Effector memory CD8-positive, alpha-beta T cell (primary cell): ENCODE results near the gene GNAL.

Experiments used
- ATAC-seq: fragments of 150-1000 bp; cut with Tn5 transposase; replicated peaks from 2 replicates; pipeline ENCODE4 v1.10.0; 2021; ENCODE audit warnings: mild to moderate bottlenecking, moderate library complexity
- DNase-seq, 3 experiments: peaks; one replicate each; pipeline ENCODE4 v3.0.0; 2021
- H3K27ac Mint-ChIP-seq, 2 donors: one replicate each; pipeline ENCODE4 v1.8.0; 2022; ENCODE audit warnings: mild to moderate bottlenecking in 2 of 2, mixed read lengths in 2 of 2, moderate library complexity in 2 of 2
- H3K27me3 Mint-ChIP-seq, 2 donors: one replicate each; pipeline ENCODE4 v1.8.0; 2022; ENCODE audit warnings: mixed read lengths in 2 of 2
- H3K36me3 Mint-ChIP-seq: one replicate; pipeline ENCODE4 v1.8.0; 2022; ENCODE audit warnings: mild to moderate bottlenecking, moderate library complexity, mixed read lengths; ENCODE audit not compliant: insufficient read depth
- H3K4me1 Mint-ChIP-seq, 2 donors: one replicate each; pipeline ENCODE4 v1.8.0; 2022; ENCODE audit warnings: low read depth in 2 of 2, mixed read lengths in 2 of 2
- H3K4me3 Mint-ChIP-seq, 2 donors: one replicate each; pipeline ENCODE4 v1.8.0; 2022; ENCODE audit warnings: mild to moderate bottlenecking in 2 of 2, mixed read lengths in 2 of 2, moderate library complexity in 2 of 2
- H3K9me3 Mint-ChIP-seq, 2 donors: one replicate each; pipeline ENCODE4 v1.8.0; 2022; ENCODE audit warnings: mixed read lengths in 2 of 2

GNAL gene

DNA sequence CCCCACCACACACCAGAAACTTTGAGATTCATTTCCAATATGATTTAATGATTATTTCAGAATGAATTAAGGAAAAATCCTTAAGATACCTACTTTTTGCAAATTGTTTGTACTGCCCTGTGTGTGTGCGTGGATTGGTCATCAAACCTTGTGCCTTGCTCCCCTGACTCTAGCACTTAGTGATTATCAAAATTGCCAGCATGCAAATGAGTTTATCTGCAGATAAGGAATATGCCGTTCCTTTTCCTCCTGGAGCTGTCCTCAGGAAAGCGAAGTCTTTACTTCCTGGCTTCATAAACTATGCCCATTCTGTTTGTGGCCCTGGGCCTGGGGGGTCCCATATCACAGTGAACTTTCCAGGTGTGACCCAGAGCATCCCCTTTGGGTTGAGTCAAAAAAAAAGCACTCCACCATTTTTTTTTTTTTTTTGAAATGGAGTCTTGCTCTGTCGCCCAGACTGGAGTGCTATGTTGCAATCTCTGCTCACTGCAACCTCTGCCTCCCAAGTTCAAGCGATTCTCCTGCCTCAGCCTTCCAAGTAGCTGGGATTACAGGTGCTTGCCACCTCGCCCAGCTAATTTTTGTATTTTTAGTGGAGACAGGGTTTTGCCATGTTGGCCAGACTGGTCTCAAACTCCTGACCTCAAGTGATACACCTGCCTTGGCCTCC lies 173.5 kb downstream of the GNAL start:
- H3K27me3 Mint-ChIP-seq, result peaks cover 30 to 31% of the 10 kb centered on the region in 2 donors
- H3K36me3 Mint-ChIP-seq, result no peaks in the 10 kb centered on the region
- H3K27ac Mint-ChIP-seq, result no peak overlapping the region
- no peak for DNase-seq
- no peaks in the 10 kb centered on the region for H3K9me3 Mint-ChIP-seq
- ATAC-seq, result no peak
- no peaks in the 10 kb centered on the region for H3K4me1 Mint-ChIP-seq
- no peak overlapping the region for H3K4me3 Mint-ChIP-seq

DNA sequence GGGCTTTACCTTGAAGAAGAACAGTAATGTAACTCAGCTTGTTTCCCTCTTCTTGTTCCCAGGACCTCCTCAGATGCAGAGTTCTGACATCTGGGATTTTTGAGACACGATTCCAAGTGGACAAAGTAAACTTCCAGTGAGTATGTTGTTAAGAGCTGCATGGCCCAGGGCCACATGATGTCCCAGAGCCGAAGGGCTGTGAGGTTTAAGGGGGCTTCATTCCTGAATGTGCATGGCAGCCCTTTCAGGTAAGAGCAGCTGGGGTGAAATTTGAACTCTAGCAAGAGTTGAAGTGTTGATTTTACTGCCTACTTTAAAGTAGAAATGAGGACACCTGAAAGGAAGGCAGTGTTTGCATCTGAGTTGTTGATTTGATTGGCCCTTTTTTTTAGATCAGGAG lies 175.4 kb downstream of the GNAL start:
- H3K27me3 Mint-ChIP-seq, result peaks cover 31 to 40% of the 10 kb centered on the region in 2 donors

DNA sequence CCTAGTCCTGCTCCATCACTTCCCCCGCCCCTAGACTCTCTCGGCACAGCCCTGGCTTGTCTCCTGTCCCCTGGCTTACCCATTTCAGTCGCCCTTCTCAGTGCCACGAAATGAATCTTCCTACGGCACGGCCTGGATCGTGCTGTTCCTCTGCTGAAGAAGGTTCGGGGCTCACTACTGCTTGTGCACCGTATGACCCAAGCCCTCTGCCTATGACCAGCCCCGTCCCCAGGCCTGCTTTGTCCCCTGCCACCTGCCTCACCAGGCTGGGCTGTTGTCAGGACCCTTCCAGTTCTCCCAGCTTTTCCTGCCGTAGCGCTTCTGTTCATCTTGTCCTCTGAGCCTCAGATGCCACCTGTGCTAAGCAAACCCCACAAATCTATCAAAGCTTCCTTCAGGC lies 176.0 kb downstream of the GNAL start:
- peaks cover 31 to 42% of the 10 kb centered on the region in 2 donors for H3K27me3 Mint-ChIP-seq
- no peak for ATAC-seq
- no peak overlapping the region for H3K4me3 Mint-ChIP-seq
- H3K36me3 Mint-ChIP-seq, result no peaks in the 10 kb centered on the region
- H3K4me1 Mint-ChIP-seq, result no peaks in the 10 kb centered on the region
- H3K27ac Mint-ChIP-seq, result no peak overlapping the region
- no peak for DNase-seq
- H3K9me3 Mint-ChIP-seq, result no peaks in the 10 kb centered on the region

More for the DNA sequence above, 175.4 kb downstream of the GNAL start:
- DNase-seq (no peak), ATAC-seq (no peak)
- Mint-ChIP-seq H3K36me3 (no peaks in the 10 kb centered on the region), H3K27ac (no peak overlapping the region), H3K4me3 (no peak overlapping the region), H3K4me1 (no peaks in the 10 kb centered on the region), H3K9me3 (no peaks in the 10 kb centered on the region)

- peaks cover 31 to 46% of the 10 kb centered on the region in 2 donors for H3K27me3 Mint-ChIP-seq
- no peak for DNase-seq
- no peak overlapping the region for H3K4me3 Mint-ChIP-seq
- peaks cover 2% of the 10 kb centered on the region in 2 donors for H3K4me1 Mint-ChIP-seq
- H3K36me3 Mint-ChIP-seq, result no peaks in the 10 kb centered on the region
- ATAC-seq, result no peak
- no peaks in the 10 kb centered on the region for H3K9me3 Mint-ChIP-seq
- H3K27ac Mint-ChIP-seq, result no peak overlapping the region
These were observed 177.3 kb downstream of the GNAL start for GRCh38 chr18:11866329-11866728.

DNA sequence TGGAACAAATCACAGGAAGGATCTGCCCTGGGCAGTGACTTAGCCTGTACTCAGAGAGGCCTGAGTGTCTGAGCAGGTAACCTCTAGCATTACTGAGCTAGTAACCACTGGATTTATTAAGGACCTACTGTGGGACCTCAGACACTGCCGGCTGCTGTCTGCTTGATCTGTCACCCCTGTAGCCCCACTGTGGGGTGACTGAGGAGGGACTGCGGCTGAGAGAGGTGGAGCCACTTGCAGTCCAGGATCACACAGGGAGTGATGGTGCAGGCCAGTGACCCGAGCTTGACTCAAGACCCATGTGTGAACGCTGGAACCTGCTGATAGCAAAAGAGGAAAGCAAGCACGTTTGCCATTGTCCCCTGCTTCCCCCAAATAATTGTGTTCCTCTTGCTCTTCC lies 177.7 kb downstream of the GNAL start:
- no peak for ATAC-seq
- H3K27ac Mint-ChIP-seq, result no peak overlapping the region
- H3K36me3 Mint-ChIP-seq, result no peaks in the 10 kb centered on the region
- H3K27me3 Mint-ChIP-seq, result peaks cover 28 to 51% of the 10 kb centered on the region in 2 donors
- no peak for DNase-seq
- peaks cover 4 to 5% of the 10 kb centered on the region in 2 donors for H3K4me1 Mint-ChIP-seq
- no peaks in the 10 kb centered on the region for H3K9me3 Mint-ChIP-seq
- H3K4me3 Mint-ChIP-seq, result no peak overlapping the region

- no peaks in the 10 kb centered on the region for H3K36me3 Mint-ChIP-seq
- H3K4me3 Mint-ChIP-seq, result no peak overlapping the region
- peaks cover 25 to 51% of the 10 kb centered on the region in 2 donors for H3K27me3 Mint-ChIP-seq
- no peaks in the 10 kb centered on the region for H3K9me3 Mint-ChIP-seq
- no peak for DNase-seq
- no peak for ATAC-seq
- no peak overlapping the region for H3K27ac Mint-ChIP-seq
- peaks cover 4 to 5% of the 10 kb centered on the region in 2 donors for H3K4me1 Mint-ChIP-seq
These were observed 179.2 kb downstream of the GNAL start for GRCh38 chr18:11868230-11868629.

- Mint-ChIP-seq H3K4me1 (peaks cover 4 to 5% of the 10 kb centered on the region in 2 donors), H3K27ac (no peak overlapping the region), H3K9me3 (no peaks in the 10 kb centered on the region), H3K4me3 (peak overlapping the region in 1 of 2 donors; percentile 22), H3K36me3 (no peaks in the 10 kb centered on the region), H3K27me3 (peaks cover 4 to 29% of the 10 kb centered on the region in 2 donors)
- DNase-seq, result no peak
- ATAC-seq, result peak; percentile 43
These were observed 182.4 kb downstream of the GNAL start for GRCh38 chr18:11871501-11871900.

DNA sequence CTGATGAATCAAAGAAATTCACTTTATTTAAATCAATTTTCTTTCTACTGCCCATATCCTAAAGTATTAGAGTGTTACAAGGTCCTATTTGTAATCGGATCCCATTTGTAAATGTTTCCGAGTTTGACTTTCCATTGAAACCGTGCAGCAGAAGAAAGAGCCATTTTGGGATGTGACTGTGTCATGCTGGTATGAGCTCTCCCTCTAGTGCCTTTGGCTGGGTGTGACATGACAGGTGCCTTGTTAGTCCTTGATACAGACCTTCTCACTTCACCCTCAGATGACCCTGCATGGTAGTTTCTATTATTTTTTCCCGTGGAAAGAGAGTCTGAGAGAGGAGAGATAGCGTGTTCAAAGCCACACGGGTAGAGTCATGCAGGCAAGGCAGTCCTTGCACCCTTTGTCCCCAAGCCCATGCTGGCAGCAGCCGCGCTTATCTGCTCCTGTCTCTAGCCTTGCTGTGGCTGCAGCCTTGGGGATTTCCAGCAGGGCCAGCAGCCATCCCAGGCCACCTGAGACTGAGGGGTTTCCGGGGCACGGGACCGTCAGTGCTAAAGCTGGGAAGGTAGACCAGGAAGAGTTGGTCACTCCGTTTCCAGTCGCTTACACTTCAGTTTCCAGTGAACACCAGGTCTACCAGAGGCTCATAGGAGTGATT lies 183.5 kb downstream of the GNAL start:
- ATAC-seq (peak; percentile 51), DNase-seq (peak in 1 of 3 experiments; percentile 3)
- Mint-ChIP-seq H3K36me3 (no peaks in the 10 kb centered on the region), H3K27me3 (peaks cover 0 to 22% of the 10 kb centered on the region in 2 donors), H3K27ac (no peak overlapping the region), H3K9me3 (no peaks in the 10 kb centered on the region), H3K4me1 (peaks cover 4 to 5% of the 10 kb centered on the region in 2 donors), H3K4me3 (no peak overlapping the region)

DNA sequence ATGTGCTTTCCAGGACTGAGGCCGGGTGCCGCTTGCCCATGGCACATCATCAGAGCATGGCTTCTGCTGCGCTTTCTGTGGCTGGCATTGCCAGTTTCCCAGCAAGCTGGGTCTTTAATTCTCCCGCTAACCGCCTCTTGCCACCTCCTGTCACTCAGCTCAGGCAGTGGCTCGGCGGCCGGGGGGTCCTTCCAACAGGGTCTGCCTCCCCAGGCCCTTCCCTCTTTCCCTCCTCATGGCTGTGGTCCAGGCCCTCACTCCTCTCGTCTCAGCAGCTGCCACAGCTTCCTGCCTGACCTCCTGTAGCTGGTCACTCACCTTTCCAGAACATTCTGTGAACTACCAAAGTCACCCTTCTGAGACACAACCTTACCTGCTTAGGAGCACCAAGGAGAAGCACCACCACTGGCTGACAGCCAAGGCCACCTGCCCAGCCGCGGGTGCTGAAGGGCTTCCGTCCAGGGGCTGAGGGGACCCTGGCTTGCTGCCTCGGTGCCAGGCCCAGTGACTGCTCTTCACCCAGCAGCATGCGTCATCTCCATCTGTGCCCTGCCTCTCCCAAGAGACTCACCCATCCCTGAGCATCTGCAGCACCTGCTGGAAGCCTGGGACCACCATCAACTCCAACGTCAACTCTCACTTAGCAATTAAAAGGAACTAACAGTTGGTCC lies 184.7 kb downstream of the GNAL start:
- Mint-ChIP-seq H3K4me1 (peaks cover 4 to 5% of the 10 kb centered on the region in 2 donors), H3K9me3 (no peaks in the 10 kb centered on the region), H3K36me3 (no peaks in the 10 kb centered on the region), H3K27me3 (peaks cover 0 to 17% of the 10 kb centered on the region in 2 donors), H3K4me3 (no peak overlapping the region), H3K27ac (no peak overlapping the region)
- ATAC-seq (no peak), DNase-seq (no peak)

DNA sequence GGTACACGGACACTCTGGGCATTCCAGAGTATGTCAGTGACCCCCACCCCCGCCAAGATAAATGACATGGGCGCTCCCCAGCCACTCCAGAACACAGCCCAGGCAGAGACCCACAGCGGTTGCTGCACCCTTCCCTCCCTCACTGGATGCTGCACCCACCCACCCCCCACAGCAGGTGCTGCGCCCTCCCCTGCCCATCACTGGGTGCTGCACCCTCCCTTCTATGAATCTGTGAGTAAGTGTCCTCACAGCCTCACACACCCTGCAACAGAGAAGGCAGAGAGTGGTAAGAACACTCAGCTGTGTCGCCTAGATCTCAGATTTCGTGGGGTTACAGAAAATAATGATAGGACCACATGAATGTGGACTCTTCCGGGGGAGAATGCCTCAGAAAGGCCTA lies 185.6 kb downstream of the GNAL start:
- no peaks in the 10 kb centered on the region for H3K9me3 Mint-ChIP-seq
- peaks cover 0 to 9% of the 10 kb centered on the region in 2 donors for H3K27me3 Mint-ChIP-seq
- ATAC-seq (no peak), DNase-seq (no peak)
- H3K36me3 Mint-ChIP-seq, result no peaks in the 10 kb centered on the region
- no peak overlapping the region for H3K4me3 Mint-ChIP-seq
- H3K4me1 Mint-ChIP-seq, result peaks cover 4 to 5% of the 10 kb centered on the region in 2 donors
- H3K27ac Mint-ChIP-seq, result no peak overlapping the region

GRCh38 chr18:11877497-11878135 lies 188.6 kb downstream of the GNAL start:
- no peak overlapping the region for H3K27ac Mint-ChIP-seq
- H3K36me3 Mint-ChIP-seq, result peaks cover 6% of the 10 kb centered on the region
- no peaks in the 10 kb centered on the region for H3K4me1 Mint-ChIP-seq
- H3K4me3 Mint-ChIP-seq, result no peak overlapping the region
- DNase-seq (no peak), ATAC-seq (no peak)
- no peaks in the 10 kb centered on the region for H3K27me3 Mint-ChIP-seq
- no peaks in the 10 kb centered on the region for H3K9me3 Mint-ChIP-seq

- Mint-ChIP-seq H3K4me3 (no peak overlapping the region), H3K36me3 (peaks cover 34% of the 10 kb centered on the region), H3K27ac (no peak overlapping the region), H3K9me3 (no peaks in the 10 kb centered on the region), H3K4me1 (peaks cover 0 to 2% of the 10 kb centered on the region in 2 donors), H3K27me3 (no peaks in the 10 kb centered on the region)
- DNase-seq, result no peak
- ATAC-seq, result no peak
These were observed 191.7 kb downstream of the GNAL start for GRCh38 chr18:11880586-11881304.

DNA sequence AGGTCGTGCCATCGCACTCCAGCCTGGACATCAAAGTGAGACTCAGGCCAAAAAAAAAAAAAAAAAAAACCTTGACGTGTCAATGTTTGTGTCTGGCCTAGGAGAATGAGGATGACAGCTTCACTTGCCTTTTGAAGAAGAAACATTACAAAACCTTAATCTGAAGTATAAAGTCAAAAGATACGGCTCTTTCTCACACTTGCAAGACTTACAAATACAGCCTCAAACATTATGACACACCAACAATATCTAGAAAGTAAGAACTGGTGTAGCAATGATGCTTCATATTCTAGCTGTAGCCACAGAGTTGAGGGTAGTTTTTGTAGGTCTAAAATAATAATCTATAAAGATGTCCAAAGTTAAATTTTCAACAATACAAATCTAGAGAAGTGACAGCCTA lies 193.6 kb downstream of the GNAL start:
- H3K9me3 Mint-ChIP-seq, result no peaks in the 10 kb centered on the region
- DNase-seq (no peak), ATAC-seq (no peak)
- H3K4me3 Mint-ChIP-seq, result no peak overlapping the region
- no peak overlapping the region for H3K27ac Mint-ChIP-seq
- H3K27me3 Mint-ChIP-seq, result no peaks in the 10 kb centered on the region
- peaks cover 0 to 2% of the 10 kb centered on the region in 2 donors for H3K4me1 Mint-ChIP-seq
- peaks cover 36% of the 10 kb centered on the region for H3K36me3 Mint-ChIP-seq
